Measurements from ENCODE around the gene PRRG3. TPM values are rescaled to one million over a fixed set of nuclear protein-coding genes. Genes with fewer than 3 reads are reported as not detected.
"Not testable (repeated sequence)": the region's sequence is repeated elsewhere in the genome, so short reads cannot be mapped to it uniquely, and the experiment has no call there.

Gene PRRG3
- not detected for polyA plus RNA-seq

GRCh38 chrX:151694661-151695582 lies at the start of gene PRRG3:
Gene PRRG3, plus strand, starts transcription at chrX:151695458. Its CDS starts 3,357 bp downstream, at chrX:151698815.
- H3K36me3 Mint-ChIP-seq: no peaks in the 10 kb centered on the region
- H3K27me3 Mint-ChIP-seq (ENCODE audit: low read depth in 3 of 3): peaks cover 0 to 4% (median 0%) of the 10 kb centered on the region in 3 donors
- H3K9me3 Mint-ChIP-seq: no peaks in the 10 kb centered on the region
- no peak within 1 kb of the TSS for H3K4me3 Mint-ChIP-seq
- no peak for DNase-seq
- H3K27ac Mint-ChIP-seq: no peak within 1 kb of the TSS
- no peaks in the 10 kb centered on the region for H3K4me1 Mint-ChIP-seq

DNA sequence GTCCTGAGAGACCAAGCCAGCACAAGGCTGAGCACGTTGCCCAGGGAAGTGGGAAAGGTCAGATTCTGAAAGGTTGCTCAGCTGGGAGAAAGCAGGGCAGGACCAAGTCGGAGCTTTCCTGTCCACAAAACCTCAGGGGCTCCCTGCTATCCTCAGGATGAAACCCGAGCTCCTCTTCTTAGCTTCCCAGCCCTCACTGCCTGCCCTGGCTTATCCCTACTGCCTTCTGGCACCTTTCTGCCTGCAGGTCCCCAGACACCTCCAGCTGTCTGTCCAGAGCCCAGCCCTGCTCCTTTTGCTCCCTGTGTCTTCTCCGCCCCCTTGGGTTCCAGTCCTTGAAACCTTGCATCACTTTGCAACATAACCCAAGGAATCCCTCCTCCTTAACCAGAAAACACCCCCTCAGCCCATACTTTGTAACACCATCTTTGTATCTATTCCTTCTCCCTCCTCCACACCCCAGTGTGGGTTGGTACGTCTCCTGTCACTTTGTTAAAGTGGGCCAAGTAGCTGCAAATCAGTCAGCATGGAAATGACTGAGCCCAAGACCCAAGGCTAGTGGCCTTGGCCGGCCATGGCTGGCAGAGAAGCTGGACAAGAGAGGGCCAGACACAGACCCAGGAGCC lies 20.0 kb upstream of the PRRG3 start:
- H3K4me3 Mint-ChIP-seq: no peak overlapping the region
- peaks cover 1 to 3% (median 2%) of the 10 kb centered on the region in 3 donors for H3K27me3 Mint-ChIP-seq (ENCODE audit: low read depth in 3 of 3)
- no peaks in the 10 kb centered on the region for H3K36me3 Mint-ChIP-seq
- no peak for DNase-seq
- H3K27ac Mint-ChIP-seq: no peak overlapping the region
- no peaks in the 10 kb centered on the region for H3K4me1 Mint-ChIP-seq
- no peaks in the 10 kb centered on the region for H3K9me3 Mint-ChIP-seq

DNA sequence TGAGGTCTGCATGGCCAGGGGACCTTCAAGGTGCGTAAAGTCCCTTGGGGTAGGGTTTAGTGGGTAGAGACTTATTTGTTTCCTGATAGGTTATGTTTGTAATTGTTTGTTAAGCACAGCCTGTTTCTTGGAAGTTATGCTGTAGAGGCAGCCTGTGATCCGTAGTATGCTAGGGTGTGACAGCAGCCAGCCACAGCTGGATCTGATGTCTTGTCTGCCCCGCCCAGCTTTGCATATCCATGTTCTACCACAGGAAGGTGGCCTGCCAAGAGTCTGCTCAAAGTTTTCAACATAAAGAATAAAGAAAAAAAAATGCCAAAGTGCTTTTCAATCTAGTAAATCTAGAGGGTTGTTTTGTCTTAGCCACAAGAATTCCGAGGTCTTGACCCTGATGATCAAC lies 19.1 kb upstream of the PRRG3 start:
- no peaks in the 10 kb centered on the region for H3K9me3 Mint-ChIP-seq
- H3K4me1 Mint-ChIP-seq: no peaks in the 10 kb centered on the region
- no peaks in the 10 kb centered on the region for H3K36me3 Mint-ChIP-seq
- peaks cover 1 to 3% (median 2%) of the 10 kb centered on the region in 3 donors for H3K27me3 Mint-ChIP-seq (ENCODE audit: low read depth in 3 of 3)
- H3K27ac Mint-ChIP-seq: no peak overlapping the region
- H3K4me3 Mint-ChIP-seq: no peak overlapping the region
- no peak for DNase-seq

DNA sequence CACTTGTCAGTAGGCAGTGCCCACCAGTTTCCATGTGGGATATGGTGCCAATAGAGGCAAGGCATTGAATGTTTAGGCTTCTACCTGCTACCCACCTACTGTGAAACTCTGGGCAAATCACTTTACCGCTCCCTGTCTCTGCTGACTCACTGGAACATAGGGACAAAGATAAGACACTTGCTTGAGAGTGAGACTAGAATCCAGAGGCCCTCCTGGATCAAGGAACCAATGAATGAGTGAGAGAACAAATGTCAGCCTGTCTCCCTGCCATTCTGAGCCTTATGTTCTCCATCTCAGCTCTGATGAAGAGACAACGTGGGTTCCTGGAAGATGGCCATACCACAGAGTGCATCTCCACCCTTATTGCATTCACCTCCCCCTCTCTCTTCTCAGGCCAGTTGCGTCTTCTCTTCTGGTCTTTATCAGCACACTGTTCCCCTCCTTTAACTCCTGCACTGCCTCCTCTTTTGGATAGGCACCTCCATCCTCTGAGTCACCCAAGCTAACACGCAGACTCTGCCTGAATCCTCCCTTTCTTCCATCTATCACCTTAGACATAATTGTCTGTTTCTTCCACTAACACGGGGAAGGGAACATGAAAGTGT lies 15.4 kb upstream of the PRRG3 start:
- DNase-seq: no peak
- no peak overlapping the region for H3K27ac Mint-ChIP-seq
- peaks cover 1 to 6% (median 2%) of the 10 kb centered on the region in 3 donors for H3K27me3 Mint-ChIP-seq (ENCODE audit: low read depth in 3 of 3)
- no peaks in the 10 kb centered on the region for H3K4me1 Mint-ChIP-seq
- H3K36me3 Mint-ChIP-seq: no peaks in the 10 kb centered on the region
- H3K9me3 Mint-ChIP-seq: peaks cover 0 to 2% (median 0%) of the 10 kb centered on the region in 6 donors
- no peak overlapping the region for H3K4me3 Mint-ChIP-seq

DNA sequence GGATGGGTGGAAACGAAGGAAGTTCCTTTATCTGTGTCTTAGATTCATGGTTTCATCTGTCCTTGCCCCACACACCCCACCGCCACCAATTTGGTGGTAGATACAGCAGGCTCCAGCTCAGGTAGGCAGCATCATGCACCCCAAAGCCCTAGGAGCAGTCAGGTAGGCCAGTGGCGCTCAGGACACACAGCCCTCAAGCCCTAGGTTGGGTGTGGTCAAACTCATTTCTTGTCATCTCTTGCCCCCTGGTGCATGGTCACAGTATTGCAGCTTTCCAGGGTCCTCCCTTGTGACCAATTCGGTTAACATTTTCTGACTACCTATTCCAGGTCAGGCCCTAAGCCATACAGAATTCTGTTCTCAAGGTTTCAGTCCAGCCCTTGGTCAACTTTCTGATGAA lies 14.5 kb upstream of the PRRG3 start:
- Mint-ChIP-seq H3K4me3 (no peak overlapping the region), H3K4me1 (no peaks in the 10 kb centered on the region), H3K27ac (no peak overlapping the region), H3K9me3 (peaks cover 0 to 2% (median 0%) of the 10 kb centered on the region in 6 donors), H3K36me3 (no peaks in the 10 kb centered on the region), H3K27me3 (ENCODE audit: low read depth in 3 of 3) (peaks cover 1 to 6% (median 2%) of the 10 kb centered on the region in 3 donors)
- peak; percentile 28 to 36 (median 29) for DNase-seq

DNA sequence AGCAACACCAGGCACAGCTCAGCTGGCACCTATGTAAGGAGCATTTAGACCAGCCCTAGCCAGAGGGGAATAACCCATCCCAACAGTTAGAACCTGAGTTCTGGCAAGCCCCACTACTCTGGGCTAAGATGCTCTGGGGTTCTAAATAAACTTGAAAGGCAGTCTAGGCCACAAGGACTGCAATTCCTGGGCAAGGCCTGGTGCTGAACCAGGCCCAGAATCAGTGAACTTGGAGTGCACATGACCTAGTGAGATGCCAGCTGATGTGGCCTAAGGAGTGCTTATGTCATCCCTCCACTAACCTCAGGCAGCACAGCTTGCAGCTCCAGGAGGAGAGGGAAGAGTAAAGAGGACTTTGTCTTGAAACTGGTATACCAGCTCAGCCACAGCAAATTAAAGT lies 7.6 kb upstream of the PRRG3 start:
- no peaks in the 10 kb centered on the region for H3K36me3 Mint-ChIP-seq
- H3K4me3 Mint-ChIP-seq: no peak overlapping the region
- no peak overlapping the region for H3K27ac Mint-ChIP-seq
- peaks cover 0 to 2% (median 0%) of the 10 kb centered on the region in 6 donors for H3K9me3 Mint-ChIP-seq
- no peaks in the 10 kb centered on the region for H3K4me1 Mint-ChIP-seq
- H3K27me3 Mint-ChIP-seq (ENCODE audit: low read depth in 3 of 3): peaks cover 0 to 4% (median 0%) of the 10 kb centered on the region in 3 donors
- no peak for DNase-seq

GRCh38 chrX:151688695-151689094 lies 6.6 kb upstream of the PRRG3 start:
- Mint-ChIP-seq H3K27ac (no peak overlapping the region), H3K36me3 (no peaks in the 10 kb centered on the region), H3K27me3 (ENCODE audit: low read depth in 3 of 3) (no peaks in the 10 kb centered on the region), H3K4me1 (no peaks in the 10 kb centered on the region), H3K9me3 (no peaks in the 10 kb centered on the region), H3K4me3 (no peak overlapping the region)
- DNase-seq: no peak

DNA sequence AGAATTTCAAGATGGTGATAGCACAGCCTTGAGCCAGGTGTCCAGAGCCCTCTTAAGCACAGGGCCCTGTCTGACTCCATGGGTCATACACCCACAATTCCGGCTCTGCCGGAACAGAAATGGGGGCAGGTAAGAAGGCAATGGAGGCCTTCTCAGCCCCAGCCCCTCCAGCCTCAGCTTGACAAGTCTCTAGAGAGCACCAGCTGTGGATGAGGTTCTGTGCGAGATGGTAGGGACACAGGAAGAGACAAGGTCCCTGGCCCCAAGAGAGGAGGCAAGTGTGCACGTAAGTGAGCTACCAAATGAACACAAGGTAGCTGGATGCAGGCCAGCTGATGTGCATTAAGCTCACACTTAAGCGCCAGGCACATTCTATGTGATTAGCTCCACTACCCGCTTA lies 2.4 kb upstream of the PRRG3 start:
- no peak overlapping the region for H3K27ac Mint-ChIP-seq
- no peaks in the 10 kb centered on the region for H3K9me3 Mint-ChIP-seq
- H3K4me3 Mint-ChIP-seq: no peak overlapping the region
- H3K4me1 Mint-ChIP-seq: no peaks in the 10 kb centered on the region
- H3K27me3 Mint-ChIP-seq (ENCODE audit: low read depth in 3 of 3): peaks cover 0 to 3% (median 0%) of the 10 kb centered on the region in 3 donors
- DNase-seq: no peak
- H3K36me3 Mint-ChIP-seq: no peaks in the 10 kb centered on the region

GRCh38 chrX:151694121-151694520 lies 1.1 kb upstream of the PRRG3 start:
- H3K27me3 Mint-ChIP-seq (ENCODE audit: low read depth in 3 of 3): peaks cover 0 to 3% (median 0%) of the 10 kb centered on the region in 3 donors
- H3K4me3 Mint-ChIP-seq: no peak overlapping the region
- H3K27ac Mint-ChIP-seq: no peak overlapping the region
- no peak for DNase-seq
- no peaks in the 10 kb centered on the region for H3K36me3 Mint-ChIP-seq
- no peaks in the 10 kb centered on the region for H3K9me3 Mint-ChIP-seq
- no peaks in the 10 kb centered on the region for H3K4me1 Mint-ChIP-seq

DNA sequence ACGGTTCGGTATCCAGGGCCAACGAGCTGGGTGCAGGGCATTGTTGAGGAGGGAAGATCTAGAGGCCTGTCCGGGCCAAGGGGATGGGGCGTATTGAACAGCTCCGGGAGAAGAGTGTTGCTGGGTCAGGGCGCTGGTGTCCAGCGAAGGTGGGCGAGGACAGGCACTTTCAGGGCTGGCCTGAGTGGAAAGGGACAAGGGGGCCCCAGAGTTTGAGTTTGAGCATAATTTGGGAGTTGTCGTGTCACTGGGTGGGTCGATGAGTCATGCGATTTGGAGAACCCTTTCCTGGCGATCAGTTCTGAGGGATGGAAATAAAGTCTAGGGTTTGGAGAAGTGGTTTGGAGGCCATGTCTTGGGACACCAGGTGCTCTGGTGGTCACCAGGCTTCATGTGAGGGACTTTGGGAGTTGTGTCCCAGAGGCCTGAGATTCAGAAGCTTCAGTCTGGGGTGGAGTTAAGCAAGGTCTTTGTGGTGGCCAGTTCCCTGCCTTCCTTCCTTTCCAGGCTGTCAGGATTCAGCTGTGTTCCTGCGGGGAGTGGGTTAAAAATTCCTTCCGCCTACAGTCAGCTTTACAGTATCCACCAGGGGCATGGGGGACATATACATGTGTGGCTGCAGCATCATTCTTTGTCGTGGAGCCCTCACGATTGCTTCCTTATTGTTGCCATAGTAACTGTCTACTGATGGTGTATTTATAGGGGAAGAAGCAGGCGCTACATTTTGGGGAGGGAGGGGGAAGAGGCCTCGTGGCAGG lies 504 bp downstream of the PRRG3 start:
- Mint-ChIP-seq H3K27ac (no peak overlapping the region), H3K36me3 (no peaks in the 10 kb centered on the region), H3K4me1 (no peaks in the 10 kb centered on the region), H3K27me3 (ENCODE audit: low read depth in 3 of 3) (peaks cover 0 to 6% (median 0%) of the 10 kb centered on the region in 3 donors), H3K9me3 (no peaks in the 10 kb centered on the region), H3K4me3 (no peak overlapping the region)
- DNase-seq: no peak

DNA sequence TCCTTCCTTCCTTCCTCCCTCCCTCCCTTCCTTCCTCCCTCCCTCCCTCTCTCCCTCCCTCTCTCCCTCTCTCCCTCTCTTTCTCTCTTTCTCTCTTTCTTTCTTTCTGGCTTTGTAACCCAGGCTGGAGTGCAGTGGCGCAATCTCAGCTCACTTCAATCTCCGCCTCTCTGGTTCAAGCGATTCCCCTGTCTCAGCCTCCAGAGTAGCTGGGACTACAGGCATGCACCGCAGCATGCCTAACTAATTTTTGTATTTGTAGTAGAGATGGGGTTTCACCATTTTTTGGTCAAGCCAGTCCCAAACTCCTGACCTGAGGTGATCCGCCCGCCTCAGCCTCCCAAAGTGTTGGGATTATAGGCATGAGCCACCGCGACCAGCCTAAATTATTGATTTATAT lies 1.8 kb downstream of the PRRG3 start:
- not testable (repeated sequence) for H3K27ac Mint-ChIP-seq; H3K4me1 Mint-ChIP-seq; H3K4me3 Mint-ChIP-seq; H3K36me3 Mint-ChIP-seq; H3K9me3 Mint-ChIP-seq; DNase-seq; H3K27me3 Mint-ChIP-seq (ENCODE audit: low read depth in 3 of 3)

- DNase-seq: no peak
- Mint-ChIP-seq H3K36me3 (no peaks in the 10 kb centered on the region), H3K4me1 (no peaks in the 10 kb centered on the region), H3K27ac (no peak overlapping the region), H3K27me3 (ENCODE audit: low read depth in 3 of 3) (peaks cover 0 to 6% (median 0%) of the 10 kb centered on the region in 3 donors), H3K4me3 (no peak overlapping the region), H3K9me3 (no peaks in the 10 kb centered on the region)
Measured at GRCh38 chrX:151697522-151697921, 2.3 kb downstream of the PRRG3 start.

- H3K36me3 Mint-ChIP-seq: no peaks in the 10 kb centered on the region
- H3K27ac Mint-ChIP-seq: no peak overlapping the region
- peaks cover 0 to 6% (median 0%) of the 10 kb centered on the region in 3 donors for H3K27me3 Mint-ChIP-seq (ENCODE audit: low read depth in 3 of 3)
- H3K4me1 Mint-ChIP-seq: no peaks in the 10 kb centered on the region
- no peak overlapping the region for H3K4me3 Mint-ChIP-seq
- DNase-seq: no peak
- no peaks in the 10 kb centered on the region for H3K9me3 Mint-ChIP-seq
Measured at GRCh38 chrX:151698485-151698884, 3.2 kb downstream of the PRRG3 start.

All from immature natural killer cell (primary cell).